ENCODE results near the gene ITGAX. TPM values are rescaled to one million over a fixed set of nuclear protein-coding genes. Genes with fewer than 3 reads are reported as not detected.

The ITGAX gene
- total and polyA plus RNA-seq, 2 of the 8 experiments (the other 6 are each of a cell fraction or from before 2014, with no cell fraction given): 0.30 TPM; not detected in 1

DNA sequence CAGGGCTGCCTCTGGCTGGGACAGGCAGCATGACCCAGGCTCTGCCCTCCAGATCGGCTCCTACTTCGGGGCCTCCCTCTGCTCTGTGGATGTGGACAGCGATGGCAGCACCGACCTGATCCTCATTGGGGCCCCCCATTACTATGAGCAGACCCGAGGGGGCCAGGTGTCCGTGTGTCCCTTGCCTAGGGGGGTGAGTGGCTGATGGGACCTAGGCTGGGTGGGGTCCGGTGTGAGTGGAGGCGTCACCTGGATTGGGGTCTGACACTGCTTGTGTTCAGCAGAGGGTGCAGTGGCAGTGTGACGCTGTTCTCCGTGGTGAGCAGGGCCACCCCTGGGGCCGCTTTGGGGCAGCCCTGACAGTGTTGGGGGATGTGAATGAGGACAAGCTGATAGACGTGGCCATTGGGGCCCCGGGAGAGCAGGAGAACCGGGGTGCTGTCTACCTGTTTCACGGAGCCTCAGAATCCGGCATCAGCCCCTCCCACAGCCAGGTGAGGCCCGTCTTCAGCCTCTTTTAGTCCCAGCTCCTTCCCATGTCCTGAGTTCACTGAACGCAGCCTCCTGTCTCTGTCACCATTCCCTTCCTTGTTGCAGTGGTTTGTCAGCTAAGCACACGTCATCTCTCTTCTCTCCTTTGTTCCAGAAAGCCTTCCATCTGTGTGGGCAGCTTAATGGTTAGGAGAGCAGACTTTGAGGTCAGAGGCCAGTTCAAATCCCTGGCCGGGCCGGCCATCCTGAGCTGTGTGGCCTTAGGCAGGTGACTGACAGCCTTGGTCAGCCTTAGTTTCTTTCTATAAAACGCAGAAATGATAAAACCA is 56.3 kb downstream of the ITGAX start:
- TF ChIP-seq RXRA (IDR thresholded peaks at IDR 0.05; ENCODE audit: insufficient read depth, low read depth, low read length) (no peak), ATF2 (IDR thresholded peaks at IDR 0.05; ENCODE audit: low read length) (no peak), TCF12 (IDR thresholded peaks at IDR 0.05; ENCODE audit: low read depth, low read length) (no peak), CHD1 (IDR thresholded peaks at IDR 0.05; ENCODE audit: low read depth, low read length) (no peak), RNF2 (IDR thresholded peaks at IDR 0.05; ENCODE audit: borderline replicate concordance, low read depth, low read length, missing control alignments, poor library complexity, severe bottlenecking) (no peak), POLR2AphosphoS5 (IDR thresholded peaks at IDR 0.05; ENCODE audit: low read depth, low read length) (no peak)
- TF ChIP-seq, protein P1, sequence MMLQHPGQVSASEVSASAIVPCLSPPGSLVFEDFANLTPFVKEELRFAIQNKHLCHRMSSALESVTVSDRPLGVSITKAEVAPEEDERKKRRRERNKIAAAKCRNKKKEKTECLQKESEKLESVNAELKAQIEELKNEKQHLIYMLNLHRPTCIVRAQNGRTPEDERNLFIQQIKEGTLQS (IDR thresholded peaks at IDR 0.05; ENCODE audit: insufficient read depth, low read depth, low read length): no peak
- H3K27ac ChIP-seq (ENCODE audit: low read depth, low read length): no peak overlapping the region
- no peak overlapping the region for H2BK15ac ChIP-seq (ENCODE audit: low read length)
- no peak overlapping the region for H2AK5ac ChIP-seq (ENCODE audit: low read depth, low read length)
- H3K4me3 ChIP-seq (ENCODE audit: extremely low read depth in 1 of 4, insufficient read depth in 2 of 4, low read depth in 3 of 4, low read length in 4 of 4): no peak overlapping the region
- no peak overlapping the region for H2BK120ac ChIP-seq (replicated peaks; ENCODE audit: low read depth, low read length)
- no peaks in the 10 kb centered on the region for H3K79me1 ChIP-seq (ENCODE audit: low read depth, low read length)
- H4K91ac ChIP-seq (replicated peaks; ENCODE audit: insufficient read length, low read length): no peak overlapping the region
- H4K8ac ChIP-seq (ENCODE audit: extremely low read depth, insufficient read depth, low read length): no peak overlapping the region; the same call in 1 of the 2 replicates
- H3K9ac ChIP-seq (replicated peaks in 1 of 4; ENCODE audit: extremely low read depth in 1 of 4, low read depth in 3 of 4, low read length in 3 of 4): no peak overlapping the region
- H3K79me2 ChIP-seq (ENCODE audit: control insufficient read depth in 1 of 2, insufficient read depth in 2 of 2, low read length in 2 of 2): no peaks in the 10 kb centered on the region
- POLR2A ChIA-PET (ENCODE audit: partially characterized antibody): no interaction called here
- H3K18ac ChIP-seq (ENCODE audit: extremely low read depth, low read length): no peak overlapping the region
- no peak overlapping the region for H3K23ac ChIP-seq (ENCODE audit: insufficient read length)
- FAIRE-seq (no peak), DNase-seq (ENCODE audit: low read depth in 1 of 2, low spot score in 2 of 2) (no peak)
- no peak overlapping the region for H3K56ac ChIP-seq (replicated peaks; ENCODE audit: insufficient read length, low read depth, low read length)
- H4K5ac ChIP-seq (ENCODE audit: insufficient read length, low read depth, low read length): no peak overlapping the region
- H3K23me2 ChIP-seq (ENCODE audit: low read depth, low read length): peaks cover 2% of the 10 kb centered on the region; the same call in 1 of the 2 replicates
- H3K14ac ChIP-seq (ENCODE audit: insufficient read length): no peak overlapping the region
- no peaks in the 10 kb centered on the region for H3K36me3 ChIP-seq (ENCODE audit: control insufficient read depth in 2 of 4, insufficient read depth in 4 of 4, low read length in 3 of 4)
- H2BK5ac ChIP-seq (ENCODE audit: low read depth, low read length): no peak overlapping the region; the same call in 1 of the 2 replicates
- H2BK20ac ChIP-seq (ENCODE audit: low read length): no peak overlapping the region
- no peak overlapping the region for H2BK12ac ChIP-seq (ENCODE audit: low read depth, low read length)
- H2AFZ ChIP-seq (ENCODE audit: low read length): no peak overlapping the region
- no peak overlapping the region for H3K4ac ChIP-seq (replicated peaks; ENCODE audit: insufficient read length, low read depth, low read length)
- no peaks in the 10 kb centered on the region for H4K20me1 ChIP-seq (replicated peaks in 1 of 2; ENCODE audit: control insufficient read depth in 1 of 2, insufficient read depth in 2 of 2, low read length in 2 of 2)
- CTCF ChIA-PET (ENCODE audit: partially characterized antibody): no interaction called here
- H3K4me2 ChIP-seq (ENCODE audit: insufficient read depth in 1 of 2, low read depth in 2 of 2, low read length in 2 of 2): no peak overlapping the region
- H3K9me3 ChIP-seq (ENCODE audit: insufficient read depth in 2 of 2, low read depth in 1 of 2, low read length in 1 of 2): no peaks in the 10 kb centered on the region
- H3K27me3 ChIP-seq (replicated peaks in 1 of 4; ENCODE audit: control insufficient read depth in 3 of 4, extremely low read depth in 1 of 4, insufficient read depth in 3 of 4, low read length in 3 of 4): no peaks in the 10 kb centered on the region; a peak in 1 of 7 replicates
- no peaks in the 10 kb centered on the region for H3K4me1 ChIP-seq (replicated peaks in 1 of 4; ENCODE audit: control insufficient read depth in 3 of 4, insufficient read depth in 4 of 4, low read length in 3 of 4)
- WGBS, 2 experiments (ENCODE audit: extremely low coverage in 1 of 2, insufficient coverage in 1 of 2, insufficient read length in 1 of 2, insufficient replicate concordance in 2 of 2, low coverage in 1 of 2, low lambda C conversion rate in 2 of 2, missing lambda C conversion rate in 1 of 2): 85% methylated on average over 21 of the region's 22 CpGs; no CpG with 5 or more reads in 1 of the 2 experiments

Data from H1 (cell line).